H1 (cell line): Measurements from ENCODE around the gene IGLL5. TPM values are rescaled to one million over a fixed set of nuclear protein-coding genes. Genes with fewer than 3 reads are reported as not detected.

Experiments
- CTCF ChIA-PET: fragments of 300-600 bp; sonication (Branson Sonifier 250); formaldehyde crosslinking; loops from one replicate; lab custom pipeline; 2021; ENCODE audit not compliant: partially characterized antibody; lab: Charles Lee
- POLR2A ChIA-PET: fragments of 300-600 bp; sonication (Branson Sonifier 250); formaldehyde crosslinking; loops from one replicate; lab custom pipeline; 2021; ENCODE audit warnings: inconsistent platforms; ENCODE audit not compliant: partially characterized antibody; lab: Charles Lee
- DNase-seq, 2 experiments: peaks; one replicate each; pipeline versions ENCODE4 v3.0.0 to v3.0.0-alpha.2; 2010 to 2022; ENCODE audit warnings: low spot score in 2 of 2, low read depth in 1 of 2, mixed read lengths in 1 of 2
- FAIRE-seq: peaks from 2 replicates; lab custom pipeline; 2011; peaks lifted over from hg19 to GRCh38; lab: Jason Lieb, UNC
- H2AFZ ChIP-seq: 2 replicates; pipeline ENCODE4 v1.8.1; 2012; ENCODE audit warnings: low read length, inconsistent platforms
- H2AK5ac ChIP-seq: 2 replicates; pipeline ENCODE4 v1.6.1; 2013; ENCODE audit warnings: low read depth, low read length
- H2BK120ac ChIP-seq: replicated peaks from 2 replicates; pipeline ENCODE3; 2013; ENCODE audit warnings: low read depth, low read length, inconsistent platforms
- H2BK12ac ChIP-seq: 2 replicates; pipeline ENCODE4 v1.6.1; 2013; ENCODE audit warnings: low read depth, low read length
- H2BK15ac ChIP-seq: 2 replicates; pipeline ENCODE4 v1.6.1; 2013; ENCODE audit warnings: low read length
- H2BK20ac ChIP-seq: 2 replicates; pipeline ENCODE4 v1.6.1; 2013; ENCODE audit warnings: low read length
- H2BK5ac ChIP-seq: 2 replicates; pipeline ENCODE4 v1.6.1; 2013; ENCODE audit warnings: low read depth, low read length
- H3K14ac ChIP-seq: 2 replicates; pipeline ENCODE4 v1.6.1; 2013; ENCODE audit warnings: inconsistent platforms; ENCODE audit not compliant: insufficient read length
- H3K18ac ChIP-seq: 2 replicates; pipeline ENCODE4 v1.6.1; 2013; ENCODE audit warnings: low read length; ENCODE audit errors: extremely low read depth
- H3K23ac ChIP-seq: 2 replicates; pipeline ENCODE4 v1.6.1; 2013; ENCODE audit warnings: inconsistent platforms; ENCODE audit not compliant: insufficient read length
- H3K23me2 ChIP-seq: 2 replicates; pipeline ENCODE4 v1.6.1; 2013; ENCODE audit warnings: low read depth, low read length
- H3K27ac ChIP-seq: 2 replicates; pipeline ENCODE4 v1.6.1; 2011; ENCODE audit warnings: low read depth, low read length, inconsistent platforms
- H3K27me3 ChIP-seq, 4 experiments: replicated peaks in 1 of 4; 1 replicate in 1 of 4; 2 replicates in 3 of 4; pipeline versions ENCODE4 v1.6.1 to v1.8.1; 2011 to 2013; ENCODE audit warnings: low read length in 3 of 4, mild to moderate bottlenecking in 3 of 4, inconsistent platforms in 2 of 4, mixed read lengths in 2 of 4, moderate library complexity in 1 of 4; ENCODE audit not compliant: control insufficient read depth in 3 of 4, insufficient read depth in 3 of 4; ENCODE audit errors: extremely low read depth in 1 of 4
- H3K36me3 ChIP-seq, 4 experiments: 2 replicates each; pipeline versions ENCODE4 v1.6.1 to v1.8.1; 2011 to 2013; ENCODE audit warnings: mild to moderate bottlenecking in 4 of 4, low read length in 3 of 4, moderate library complexity in 2 of 4, control low read depth in 1 of 4, inconsistent platforms in 1 of 4; ENCODE audit not compliant: insufficient read depth in 4 of 4, control insufficient read depth in 2 of 4
- H3K4ac ChIP-seq: replicated peaks from 2 replicates; pipeline ENCODE3; 2013; ENCODE audit warnings: low read length, low read depth, mixed read lengths, inconsistent platforms; ENCODE audit not compliant: insufficient read length
- H3K4me1 ChIP-seq, 4 experiments: replicated peaks in 1 of 4; 1 replicate in 1 of 4; 2 replicates in 3 of 4; pipeline versions ENCODE4 v1.6.1 to v1.8.1; 2011 to 2013; ENCODE audit warnings: low read length in 3 of 4, inconsistent platforms in 2 of 4, mixed read lengths in 1 of 4; ENCODE audit not compliant: insufficient read depth in 4 of 4, control insufficient read depth in 3 of 4
- H3K4me2 ChIP-seq, 2 experiments: 2 replicates each; pipeline versions ENCODE4 v1.6.1 to v1.8.1; 2011 to 2013; ENCODE audit warnings: low read depth in 2 of 2, low read length in 2 of 2, control low read depth in 1 of 2, inconsistent platforms in 1 of 2, mild to moderate bottlenecking in 1 of 2; ENCODE audit not compliant: insufficient read depth in 1 of 2
- H3K4me3 ChIP-seq, 4 experiments: fragments of 200-600, 300-600 bp in 1 of 4; sonication (generic), shearing (Covaris generic), sonication (Bioruptor Twin) in 1 of 4; 2 replicates each; pipeline versions ENCODE4 v1.5.1 to v1.8.1; 2011 to 2016; ENCODE audit warnings: low read length in 4 of 4, low read depth in 3 of 4, control low read depth in 2 of 4, inconsistent platforms in 2 of 4, mild to moderate bottlenecking in 2 of 4, mixed read lengths in 1 of 4, moderate library complexity in 1 of 4; ENCODE audit not compliant: insufficient read depth in 2 of 4; ENCODE audit errors: extremely low read depth in 1 of 4
- H3K56ac ChIP-seq: replicated peaks from 2 replicates; pipeline ENCODE3; 2013; ENCODE audit warnings: low read depth, mild to moderate bottlenecking, mixed read lengths, low read length, inconsistent platforms; ENCODE audit not compliant: insufficient read length
- H3K79me1 ChIP-seq: 2 replicates; pipeline ENCODE4 v1.6.1; 2013; ENCODE audit warnings: low read depth, low read length, control low read depth
- H3K79me2 ChIP-seq, 2 experiments: 2 replicates each; pipeline versions ENCODE4 v1.6.1 to v1.8.1; 2012 to 2013; ENCODE audit warnings: low read length in 2 of 2, mild to moderate bottlenecking in 2 of 2, inconsistent platforms in 1 of 2; ENCODE audit not compliant: insufficient read depth in 2 of 2, control insufficient read depth in 1 of 2
- H3K9ac ChIP-seq, 4 experiments: replicated peaks in 1 of 4; 1 replicate in 1 of 4; 2 replicates in 3 of 4; pipeline versions ENCODE4 v1.6.1 to v1.8.1; 2011 to 2013; ENCODE audit warnings: low read depth in 3 of 4, low read length in 3 of 4, control low read depth in 2 of 4, mild to moderate bottlenecking in 2 of 4, moderate library complexity in 2 of 4, inconsistent platforms in 1 of 4; ENCODE audit errors: extremely low read depth in 1 of 4
- H3K9me3 ChIP-seq, 2 experiments: 2 replicates each; pipeline versions ENCODE4 v1.6.1 to v1.8.1; 2012 to 2013; ENCODE audit warnings: mild to moderate bottlenecking in 2 of 2, moderate library complexity in 2 of 2, control low read depth in 1 of 2, inconsistent platforms in 1 of 2, low read depth in 1 of 2, low read length in 1 of 2, mixed read lengths in 1 of 2; ENCODE audit not compliant: insufficient read depth in 2 of 2
- H4K20me1 ChIP-seq, 2 experiments: replicated peaks in 1 of 2; 2 replicates each; pipeline versions ENCODE3 to v1.8.1; 2011 to 2013; ENCODE audit warnings: inconsistent platforms in 2 of 2, low read length in 2 of 2, mild to moderate bottlenecking in 1 of 2; ENCODE audit not compliant: insufficient read depth in 2 of 2, control insufficient read depth in 1 of 2
- H4K5ac ChIP-seq: 2 replicates; pipeline ENCODE4 v1.6.1; 2013; ENCODE audit warnings: low read length, low read depth, mixed read lengths, inconsistent platforms; ENCODE audit not compliant: insufficient read length
- H4K8ac ChIP-seq: 2 replicates; pipeline ENCODE4 v1.8.0; 2013; ENCODE audit warnings: mild to moderate bottlenecking, moderate library complexity, low read length, inconsistent platforms; ENCODE audit not compliant: insufficient read depth; ENCODE audit errors: extremely low read depth
- H4K91ac ChIP-seq: replicated peaks from 2 replicates; pipeline ENCODE3; 2013; ENCODE audit warnings: low read length, mixed read lengths, inconsistent platforms; ENCODE audit not compliant: insufficient read length
- CBX5 ChIP-seq: fragments of 300-800, 300-1000 bp; sonication (generic); IDR thresholded peaks from 2 replicates; pipeline ENCODE4 v1.7.1; 2016; ENCODE audit warnings: antibody characterized with exemption, low read length, low read depth
- CHD1 ChIP-seq: IDR thresholded peaks from 2 replicates; pipeline ENCODE4 v1.6.1; 2012; ENCODE audit warnings: low read depth, low read length, improper control_type of control experiment
- FOSL1 ChIP-seq: IDR thresholded peaks from 2 replicates; pipeline ENCODE4 v1.6.1; 2011; ENCODE audit warnings: mild to moderate bottlenecking, low read depth, low read length, moderate library complexity; ENCODE audit not compliant: insufficient read depth
- GTF2F1 ChIP-seq: IDR thresholded peaks from 2 replicates; pipeline ENCODE4 v1.6.1; 2012; ENCODE audit warnings: low read depth, low read length, improper control_type of control experiment, borderline replicate concordance
- KDM5A ChIP-seq: fragments of 200-600 bp; IDR thresholded peaks from 2 replicates; pipeline ENCODE4 v1.7.1; 2012; ENCODE audit warnings: mild to moderate bottlenecking, low read length, inconsistent platforms, mixed read lengths
- PHF8 ChIP-seq: fragments of 200-600 bp; sonication (generic); conservative IDR thresholded peaks from 2 replicates; pipeline ENCODE4 v1.7.1; 2012; ENCODE audit warnings: low read depth, mild to moderate bottlenecking, inconsistent platforms, low read length, moderate library complexity
- POLR2A ChIP-seq, 2 experiments: IDR thresholded peaks; 1 replicate in 1 of 2; 2 replicates in 1 of 2; pipeline ENCODE4 v1.6.1; 2011; ENCODE audit warnings: low read depth in 2 of 2, low read length in 2 of 2, mild to moderate bottlenecking in 2 of 2; ENCODE audit errors: control extremely low read depth in 1 of 2
- RFX5 ChIP-seq: IDR thresholded peaks from 2 replicates; pipeline ENCODE4 v1.6.1; 2011; ENCODE audit warnings: low read depth, low read length, improper control_type of control experiment, borderline replicate concordance
- RNF2 ChIP-seq: fragments of 200-900, 300-1000 bp; sonication (generic); IDR thresholded peaks from 2 replicates; pipeline ENCODE4 v1.7.1; 2016; ENCODE audit warnings: borderline replicate concordance, low read depth, mild to moderate bottlenecking, antibody characterized with exemption, low read length; ENCODE audit not compliant: poor library complexity, severe bottlenecking; ENCODE audit errors: missing control alignments
- RXRA ChIP-seq: IDR thresholded peaks from 2 replicates; pipeline ENCODE4 v1.6.1; 2011; ENCODE audit warnings: low read depth, mild to moderate bottlenecking, low read length, moderate library complexity; ENCODE audit not compliant: insufficient read depth
- SP2 ChIP-seq: IDR thresholded peaks from 2 replicates; pipeline ENCODE4 v1.6.1; 2012; ENCODE audit warnings: mild to moderate bottlenecking, low read length, inconsistent platforms
- SP4 ChIP-seq: IDR thresholded peaks from 2 replicates; pipeline ENCODE4 v1.6.1; 2012; ENCODE audit warnings: low read length, inconsistent platforms
- SRF ChIP-seq: IDR thresholded peaks from 2 replicates; pipeline ENCODE4 v1.6.1; 2011; ENCODE audit warnings: mild to moderate bottlenecking, low read depth, low read length, moderate library complexity
- TAF1 ChIP-seq: IDR thresholded peaks from 2 replicates; pipeline ENCODE4 v1.6.1; 2011; ENCODE audit warnings: mild to moderate bottlenecking, low read depth, low read length
- WGBS, 2 experiments: shearing (Covaris generic) in 1 of 2; methylation state at CpG; one replicate each; pipeline versions ENCODE4 v1.1.6 to v1.1.7; 2013 to 2015; ENCODE audit warnings: low lambda C conversion rate in 2 of 2, mixed read lengths in 2 of 2, inconsistent platforms in 1 of 2, low coverage in 1 of 2, missing lambda C conversion rate in 1 of 2; ENCODE audit not compliant: insufficient replicate concordance in 2 of 2, insufficient coverage in 1 of 2, insufficient read length in 1 of 2; ENCODE audit errors: extremely low coverage in 1 of 2, missing lambda C conversion rate in 1 of 2; 5-methylcytosine and 5-hydroxymethylcytosine counted together
- polyA plus RNA-seq, 7 experiments: library from polyadenylated mRNA; depleted of rRNA in 3 of 7; stranded (reverse) in 5 of 7; unstranded in 2 of 7; fragments of >200 nt in 5 of 7; fragments of 200-250 nt in 2 of 7; gene quantifications; 1 replicate in 5 of 7; 2 replicates in 1 of 7; 4 replicates in 1 of 7; pipeline versions ENCODE4 v1.2.1 to v1.2.3, GENCODE V29; 2011 to 2013; ENCODE audit warnings: missing spikeins in 2 of 7, mixed read lengths in 2 of 7
- total RNA-seq: library from RNA; stranded (reverse); fragmentation: NEBNext Ultra II Directional; extraction: Animal tissue kit (Norgen Biotek cat#: 25700); gene quantifications from 2 replicates; pipeline ENCODE4 v1.2.1, GENCODE V29; 2021

The IGLL5 gene
- total and polyA plus RNA-seq, 2 of the 8 experiments (the other 6 are each of a cell fraction or from before 2014, with no cell fraction given) = not detected

- H4K5ac ChIP-seq = no peak overlapping the region
- no peaks in the 10 kb centered on the region for H3K4me1 ChIP-seq
- CTCF ChIA-PET = no interaction called here
- no peak overlapping the region for H2BK120ac ChIP-seq
- H3K14ac ChIP-seq = no peak overlapping the region
- no peak for DNase-seq
- POLR2A ChIA-PET = no interaction called here
- H2AK5ac ChIP-seq = no peak overlapping the region
- H3K4me3 ChIP-seq = no peak overlapping the region
- peaks cover 1 to 18% (median 3%) of the 10 kb centered on the region in 4 experiments; a peak in 4 of 7 replicates for H3K27me3 ChIP-seq
- H4K91ac ChIP-seq = no peak overlapping the region
- H2BK15ac ChIP-seq = no peak overlapping the region
- no peaks in the 10 kb centered on the region for H3K36me3 ChIP-seq
- no peaks in the 10 kb centered on the region for H3K79me1 ChIP-seq
- H3K4me2 ChIP-seq = no peak overlapping the region
- 76% methylated on average over 11 of the region's 11 CpGs; no CpG with 5 or more reads in 1 of the 2 experiments for WGBS, 2 experiments
- H3K4ac ChIP-seq = no peak overlapping the region
- H3K56ac ChIP-seq = no peak overlapping the region
- peaks cover 4% of the 10 kb centered on the region; the same call in 1 of the 2 replicates for H3K23me2 ChIP-seq
- no peak overlapping the region for H2BK5ac ChIP-seq
- H3K79me2 ChIP-seq = no peaks in the 10 kb centered on the region
- H4K20me1 ChIP-seq = peaks cover 0 to 5% of the 10 kb centered on the region in 2 experiments
- no peak overlapping the region for H2AFZ ChIP-seq
- peaks cover 19 to 47% of the 10 kb centered on the region in 2 experiments; a peak in 3 of 4 replicates for H3K9me3 ChIP-seq
- no peak overlapping the region for H3K9ac ChIP-seq
- H3K23ac ChIP-seq = no peak overlapping the region
- no peak overlapping the region for H2BK20ac ChIP-seq
- H4K8ac ChIP-seq = no peak overlapping the region
- no peak overlapping the region for H3K18ac ChIP-seq
- H3K27ac ChIP-seq = no peak overlapping the region
- no peak for FAIRE-seq
- H2BK12ac ChIP-seq = no peak overlapping the region
- TF ChIP-seq RXRA (no peak), GTF2F1 (no peak), CBX5 (no peak), RNF2 (no peak), KDM5A (no peak), SP2 (no peak), CHD1 (no peak), TAF1 (no peak), SP4 (no peak), PHF8 (no peak), FOSL1 (no peak), POLR2A (IDR thresholded peaks at IDR 0.05; ENCODE audit: control extremely low read depth in 1 of 2, low read depth in 2 of 2, low read length in 2 of 2) (no peak), RFX5 (no peak), SRF (no peak)
Observed at GRCh38 chr22:22939588-22940368, 52.2 kb downstream of the IGLL5 start.
